Measurements from ENCODE around the gene DBT. TPM values are rescaled to one million over a fixed set of nuclear protein-coding genes. Genes with fewer than 3 reads are reported as not detected.

Gene DBT
- total and polyA plus RNA-seq, 10 of the 15 experiments (the other 5 are each of a cell fraction or from before 2014, with no cell fraction given), result 2.1 to 15.9 (median 6.9) TPM

DNA sequence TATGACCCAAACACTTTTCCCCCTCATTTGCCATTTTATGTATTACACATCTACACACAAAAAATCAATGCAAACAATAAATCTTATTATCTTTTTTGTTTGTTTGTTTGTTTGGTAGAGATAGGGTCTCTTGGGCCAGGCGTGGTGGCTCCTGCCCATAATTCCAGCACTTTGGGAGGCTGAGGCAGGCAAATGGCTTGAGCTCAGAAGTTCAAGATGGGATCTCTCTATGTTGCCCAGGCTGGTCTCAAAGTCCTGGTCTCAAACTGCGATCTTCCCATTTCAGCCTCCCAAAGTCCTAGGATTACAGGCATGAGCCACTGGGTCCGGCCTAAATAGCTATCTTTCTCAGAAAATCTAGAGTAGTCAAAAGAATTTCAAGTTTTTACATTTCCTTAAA, 1.2 kb upstream of the DBT start:
- SMC1A ChIA-PET (ENCODE audit: uncharacterized antibody, unreplicated experiment), result interaction anchor here (0.6 to 4.3 kb wide), 3 partner anchors 15 to 102 kb away, joined by 3 to 32 read pairs (median 3); partner anchors contain the start of genes CDC14A and RTCA
- Histone ChIP-seq H3K4me2 (ENCODE audit: control insufficient read depth, insufficient read depth) (no peak overlapping the region), H2AFZ (ENCODE audit: control insufficient read depth, low read depth, low read length) (peak overlapping the region; percentile 99; the same call in 1 of the 2 replicates), H3K9ac (ENCODE audit: control insufficient read depth, insufficient read depth, low read length) (no peak overlapping the region), H3K27ac (ENCODE audit: control insufficient read depth, insufficient read depth) (no peak overlapping the region), H3K27me3 (replicated peaks in 1 of 2; ENCODE audit: control insufficient read depth in 2 of 2, insufficient read depth in 2 of 2, low read length in 1 of 2) (no peaks in the 10 kb centered on the region), H3K9me3 (replicated peaks; ENCODE audit: control insufficient read depth, insufficient read depth, low read length) (no peaks in the 10 kb centered on the region), H3K4me1 (ENCODE audit: control insufficient read depth, insufficient read depth, low read length) (peaks cover 3% of the 10 kb centered on the region; the same call in 1 of the 2 replicates), H3K79me2 (ENCODE audit: control insufficient read depth, insufficient read depth, low read length) (peaks cover 16% of the 10 kb centered on the region), H4K20me1 (ENCODE audit: control insufficient read depth, insufficient read depth) (no peaks in the 10 kb centered on the region), H3K36me3 (ENCODE audit: control insufficient read depth in 2 of 2, insufficient read depth in 2 of 2, low read length in 1 of 2) (no peaks in the 10 kb centered on the region), H3K4me3 (no peak overlapping the region)
- WGBS (ENCODE audit: insufficient coverage, insufficient replicate concordance, low lambda C conversion rate, missing lambda C conversion rate), result 61% methylated on average over 3 of the region's 3 CpGs
- CTCF ChIA-PET, result interaction anchor here (0.6 to 1.9 kb wide), 5 partner anchors 15 to 140 kb away, joined by 3 to 14 read pairs (median 3); partner anchors contain the start of gene RTCA
- POLR2A ChIA-PET, result interaction anchor here (1.0 to 3.5 kb wide), 2 partner anchors 15 to 201 kb away, joined by 3 to 24 read pairs; partner anchors contain the start of gene RTCA
- RAD21 ChIA-PET (ENCODE audit: unreplicated experiment), result interaction anchor here (1.5 kb wide), 1 partner anchor 15 kb away, joined by 7 read pairs; the partner anchor contains the start of gene RTCA
- DNase-seq (ENCODE audit: low read depth, low spot score), result no peak
- in situ Hi-C loops (cut with MboI) (no loop called here), intact Hi-C loops (cut with micrococcal nuclease; ENCODE audit: unreplicated experiment) (no loop called here)
- TF ChIP-seq, protein P1, sequence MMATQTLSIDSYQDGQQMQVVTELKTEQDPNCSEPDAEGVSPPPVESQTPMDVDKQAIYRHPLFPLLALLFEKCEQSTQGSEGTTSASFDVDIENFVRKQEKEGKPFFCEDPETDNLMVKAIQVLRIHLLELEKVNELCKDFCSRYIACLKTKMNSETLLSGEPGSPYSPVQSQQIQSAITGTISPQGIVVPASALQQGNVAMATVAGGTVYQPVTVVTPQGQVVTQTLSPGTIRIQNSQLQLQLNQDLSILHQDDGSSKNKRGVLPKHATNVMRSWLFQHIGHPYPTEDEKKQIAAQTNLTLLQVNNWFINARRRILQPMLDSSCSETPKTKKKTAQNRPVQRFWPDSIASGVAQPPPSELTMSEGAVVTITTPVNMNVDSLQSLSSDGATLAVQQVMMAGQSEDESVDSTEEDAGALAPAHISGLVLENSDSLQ (IDR thresholded peaks at IDR 0.05), result no peak
- TF ChIP-seq EGR1 (IDR thresholded peaks at IDR 0.05; ENCODE audit: borderline replicate concordance in 1 of 2, low read depth in 2 of 2, low read length in 2 of 2) (no peak), RUNX3 (IDR thresholded peaks at IDR 0.05; ENCODE audit: low read length) (no peak), SP1 (IDR thresholded peaks at IDR 0.05; ENCODE audit: low read depth, low read length) (no peak), SMC3 (IDR thresholded peaks at IDR 0.05; ENCODE audit: borderline replicate concordance, low read length) (no peak), ZNF384 (IDR thresholded peaks at IDR 0.05; ENCODE audit: borderline replicate concordance, low read depth, low read length) (no peak), MEF2B (IDR thresholded peaks at IDR 0.05; ENCODE audit: partially characterized antibody, poor library complexity, severe bottlenecking) (no peak), SMAD1 (IDR thresholded peaks at IDR 0.05; ENCODE audit: low read depth, partially characterized antibody) (no peak), NFXL1 (IDR thresholded peaks at IDR 0.05; ENCODE audit: borderline replicate concordance) (no peak), RELA (IDR thresholded peaks at IDR 0.05; ENCODE audit: borderline replicate concordance, partially characterized antibody) (no peak)
- TF ChIP-seq, protein P2, sequence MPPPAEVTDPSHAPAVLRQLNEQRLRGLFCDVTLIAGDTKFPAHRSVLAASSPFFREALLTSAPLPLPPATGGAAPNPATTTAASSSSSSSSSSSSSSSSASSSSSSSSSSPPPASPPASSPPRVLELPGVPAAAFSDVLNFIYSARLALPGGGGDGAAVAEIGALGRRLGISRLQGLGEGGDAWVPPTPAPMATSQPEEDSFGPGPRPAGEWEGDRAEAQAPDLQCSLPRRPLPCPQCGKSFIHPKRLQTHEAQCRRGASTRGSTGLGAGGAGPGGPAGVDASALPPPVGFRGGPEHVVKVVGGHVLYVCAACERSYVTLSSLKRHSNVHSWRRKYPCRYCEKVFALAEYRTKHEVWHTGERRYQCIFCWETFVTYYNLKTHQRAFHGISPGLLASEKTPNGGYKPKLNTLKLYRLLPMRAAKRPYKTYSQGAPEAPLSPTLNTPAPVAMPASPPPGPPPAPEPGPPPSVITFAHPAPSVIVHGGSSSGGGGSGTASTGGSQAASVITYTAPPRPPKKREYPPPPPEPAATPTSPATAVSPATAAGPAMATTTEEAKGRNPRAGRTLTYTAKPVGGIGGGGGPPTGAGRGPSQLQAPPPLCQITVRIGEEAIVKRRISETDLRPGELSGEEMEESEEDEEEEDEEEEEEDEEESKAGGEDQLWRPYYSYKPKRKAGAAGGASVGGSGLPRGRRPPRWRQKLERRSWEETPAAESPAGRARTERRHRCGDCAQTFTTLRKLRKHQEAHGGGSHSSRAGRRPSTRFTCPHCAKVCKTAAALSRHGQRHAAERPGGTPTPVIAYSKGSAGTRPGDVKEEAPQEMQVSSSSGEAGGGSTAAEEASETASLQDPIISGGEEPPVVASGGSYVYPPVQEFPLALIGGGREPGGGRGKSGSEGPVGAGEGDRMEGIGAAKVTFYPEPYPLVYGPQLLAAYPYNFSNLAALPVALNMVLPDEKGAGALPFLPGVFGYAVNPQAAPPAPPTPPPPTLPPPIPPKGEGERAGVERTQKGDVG (CRISPR knock-in tag; IDR thresholded peaks at IDR 0.05), result no peak
- TF ChIP-seq, protein P3, sequence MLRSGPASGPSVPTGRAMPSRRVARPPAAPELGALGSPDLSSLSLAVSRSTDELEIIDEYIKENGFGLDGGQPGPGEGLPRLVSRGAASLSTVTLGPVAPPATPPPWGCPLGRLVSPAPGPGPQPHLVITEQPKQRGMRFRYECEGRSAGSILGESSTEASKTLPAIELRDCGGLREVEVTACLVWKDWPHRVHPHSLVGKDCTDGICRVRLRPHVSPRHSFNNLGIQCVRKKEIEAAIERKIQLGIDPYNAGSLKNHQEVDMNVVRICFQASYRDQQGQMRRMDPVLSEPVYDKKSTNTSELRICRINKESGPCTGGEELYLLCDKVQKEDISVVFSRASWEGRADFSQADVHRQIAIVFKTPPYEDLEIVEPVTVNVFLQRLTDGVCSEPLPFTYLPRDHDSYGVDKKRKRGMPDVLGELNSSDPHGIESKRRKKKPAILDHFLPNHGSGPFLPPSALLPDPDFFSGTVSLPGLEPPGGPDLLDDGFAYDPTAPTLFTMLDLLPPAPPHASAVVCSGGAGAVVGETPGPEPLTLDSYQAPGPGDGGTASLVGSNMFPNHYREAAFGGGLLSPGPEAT (IDR thresholded peaks at IDR 0.05; ENCODE audit: low read depth), result no peak
- no peak for ATAC-seq
- FAIRE-seq, result no peak
- BruUV-seq (replicated peaks), result no TSS peak
